Measurements from ENCODE around the gene SUMF1.

SUMF1 gene

GRCh38 chr3:4497843-4498324 lies 30.8 kb upstream of the SUMF1 start:
- DNase-seq (ENCODE audit: low read depth in 2 of 2): no peak

GRCh38 chr3:4497005-4497692 lies 30.1 kb upstream of the SUMF1 start:
- DNase-seq (ENCODE audit: low read depth in 2 of 2): no peak

- no peak for DNase-seq (ENCODE audit: low read depth in 2 of 2)
These were observed 29.0 kb upstream of the SUMF1 start for GRCh38 chr3:4496087-4496452.

GRCh38 chr3:4495294-4496086 lies 28.4 kb upstream of the SUMF1 start:
- DNase-seq (ENCODE audit: low read depth in 2 of 2): no peak

GRCh38 chr3:4494895-4495264 lies 27.8 kb upstream of the SUMF1 start:
- DNase-seq (ENCODE audit: low read depth in 2 of 2): no peak

- no peak for DNase-seq (ENCODE audit: low read depth in 2 of 2)
These were observed 27.1 kb upstream of the SUMF1 start for GRCh38 chr3:4493941-4494894.

GRCh38 chr3:4493014-4493940 lies 26.2 kb upstream of the SUMF1 start, which contains the start of gene ITPR1:
TSS of gene ITPR1 (plus strand) at chr3:4493348. CDS start at chr3:4516492, 23,144 bp downstream.
- peak; percentile 96 to 98 for DNase-seq (ENCODE audit: low read depth in 2 of 2)

GRCh38 chr3:4492208-4493013 lies 25.3 kb upstream of the SUMF1 start:
- peak; percentile 13 to 31 for DNase-seq (ENCODE audit: low read depth in 2 of 2)

GRCh38 chr3:4491855-4492207 lies 24.8 kb upstream of the SUMF1 start:
- DNase-seq (ENCODE audit: low read depth in 2 of 2): no peak

- DNase-seq (ENCODE audit: low read depth in 2 of 2): no peak
These were observed 11.2 kb upstream of the SUMF1 start for GRCh38 chr3:4478261-4478660.

- no peak for DNase-seq (ENCODE audit: low read depth in 2 of 2)
These were observed 9.4 kb upstream of the SUMF1 start for GRCh38 chr3:4476496-4476895.

- no peak for DNase-seq (ENCODE audit: low read depth in 2 of 2)
These were observed 8.7 kb upstream of the SUMF1 start for GRCh38 chr3:4475804-4476203.

- peak in 1 of 2 experiments; percentile 18 for DNase-seq (ENCODE audit: low read depth in 2 of 2)
These were observed 7.8 kb upstream of the SUMF1 start for GRCh38 chr3:4474683-4475490.

- no peak for DNase-seq (ENCODE audit: low read depth in 2 of 2)
These were observed 5.7 kb upstream of the SUMF1 start for GRCh38 chr3:4472766-4473165.

- no peak for DNase-seq (ENCODE audit: low read depth in 2 of 2)
These were observed 5.2 kb upstream of the SUMF1 start for GRCh38 chr3:4472312-4472711.

GRCh38 chr3:4471907-4472306 lies 4.8 kb upstream of the SUMF1 start:
- DNase-seq (ENCODE audit: low read depth in 2 of 2): no peak

GRCh38 chr3:4467522-4467867 lies 426 bp upstream of the SUMF1 start:
- DNase-seq (ENCODE audit: low read depth in 2 of 2): no peak

- no peak for DNase-seq (ENCODE audit: low read depth in 2 of 2)
These were observed 2.5 kb downstream of the SUMF1 start for GRCh38 chr3:4464576-4464975.

GRCh38 chr3:4462369-4463040 lies 4.6 kb downstream of the SUMF1 start:
- no peak for DNase-seq (ENCODE audit: low read depth in 2 of 2)

All from stimulated activated CD4-positive, alpha-beta T cell treated with anti-CD3 and anti-CD28 coated beads, Interleukin-12 subunit alpha, Interleukin-12 subunit beta, amount 100 ng/mL, for 24 hours (primary cell).